ENCODE results near the gene SESTD1. TPM values are rescaled to one million over a fixed set of nuclear protein-coding genes. Genes with fewer than 3 reads are reported as not detected.
"Not testable (repeated sequence)": the region's sequence is repeated elsewhere in the genome, so short reads cannot be mapped to it uniquely, and the experiment has no call there.

The SESTD1 gene
- total RNA-seq, 1 experiment from 2014 or later = 12.5 TPM

- DNase-seq (ENCODE audit: low read depth) = no peak
Observed at GRCh38 chr2:179238027-179238426, 26.6 kb downstream of the SESTD1 start.

GRCh38 chr2:179237209-179237946 lies 27.3 kb downstream of the SESTD1 start:
- DNase-seq (ENCODE audit: low read depth) = no peak

- DNase-seq (ENCODE audit: low read depth) = no peak
Observed at GRCh38 chr2:179235463-179236108, 29.0 kb downstream of the SESTD1 start.

GRCh38 chr2:179234658-179235240 lies 29.9 kb downstream of the SESTD1 start:
- DNase-seq (ENCODE audit: low read depth) = no peak

DNA sequence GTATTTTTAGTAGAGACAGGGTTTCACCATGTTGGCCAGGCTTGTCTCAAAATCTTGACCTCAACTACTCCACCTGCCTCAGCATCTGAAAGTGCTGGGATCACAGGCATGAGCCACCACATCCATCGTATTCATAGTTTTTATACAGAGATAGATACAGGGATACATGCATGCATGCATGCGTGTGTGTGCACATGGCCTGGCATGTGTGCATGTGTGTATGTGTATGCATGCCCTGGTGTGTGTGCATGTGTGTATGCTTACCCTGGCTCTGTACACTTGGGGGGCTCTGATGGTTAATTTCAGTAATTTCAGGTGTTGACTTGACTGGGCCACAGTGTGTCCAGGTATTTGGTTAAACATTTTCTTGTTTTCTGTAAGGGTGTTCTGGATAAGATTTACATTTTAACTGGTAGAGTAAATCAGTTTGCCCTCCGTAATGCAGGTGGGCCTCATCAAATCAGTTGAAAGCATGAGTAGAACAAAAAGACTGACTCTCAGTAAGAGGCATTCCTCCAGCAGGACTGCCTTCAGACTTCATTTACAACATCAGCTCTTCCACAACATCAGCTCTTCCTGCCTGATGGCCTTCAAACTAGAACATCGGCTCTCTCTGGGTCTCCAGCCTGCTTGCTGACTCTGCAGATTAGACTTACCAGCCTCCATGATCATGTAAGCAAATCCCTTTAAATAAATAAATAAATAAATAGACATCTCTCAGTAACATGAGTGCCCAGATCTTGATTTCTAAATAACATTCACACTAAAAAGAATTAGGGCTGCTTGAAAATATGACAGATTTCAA lies 30.8 kb downstream of the SESTD1 start:
- no peak for DNase-seq (ENCODE audit: low read depth)

GRCh38 chr2:179233083-179233490 lies 31.5 kb downstream of the SESTD1 start:
- no peak for DNase-seq (ENCODE audit: low read depth)

- no peak for DNase-seq (ENCODE audit: low read depth)
Observed at GRCh38 chr2:179226961-179227259, 37.7 kb downstream of the SESTD1 start.

DNA sequence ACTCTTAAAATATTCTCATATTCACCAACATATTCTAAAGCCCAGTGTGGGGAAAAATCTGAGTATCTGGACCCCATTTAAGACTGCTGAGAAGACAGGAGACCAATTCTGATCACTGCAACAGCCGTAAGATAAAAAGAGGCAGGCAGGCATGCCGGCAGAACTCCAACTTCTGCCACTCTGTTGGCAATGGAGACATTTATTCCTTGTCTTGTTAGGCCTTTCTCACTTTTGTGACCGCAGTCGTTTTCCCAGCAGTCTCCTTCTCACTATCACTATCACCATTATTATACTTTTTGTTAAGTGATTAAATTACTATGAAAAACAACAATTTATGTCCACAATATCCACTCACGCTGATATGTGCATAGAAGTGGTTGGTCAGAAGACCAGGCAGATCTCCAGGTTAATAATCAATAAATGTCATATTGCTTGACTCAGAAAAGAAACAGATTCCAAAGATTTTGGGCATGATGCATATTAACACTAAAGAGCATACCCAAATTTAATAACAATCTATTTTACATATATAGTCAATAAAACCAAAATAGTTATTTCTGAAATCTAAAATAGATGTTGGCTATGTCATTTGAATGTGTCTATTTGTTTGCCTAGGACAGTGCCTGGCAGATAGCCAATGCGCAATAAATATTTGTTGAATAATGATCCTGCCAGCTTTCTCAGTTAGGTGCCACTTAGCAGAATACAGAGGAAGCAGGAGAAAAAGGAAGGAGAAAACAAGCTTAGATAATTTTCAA lies 38.2 kb downstream of the SESTD1 start:
- DNase-seq (ENCODE audit: low read depth) = no peak

DNA sequence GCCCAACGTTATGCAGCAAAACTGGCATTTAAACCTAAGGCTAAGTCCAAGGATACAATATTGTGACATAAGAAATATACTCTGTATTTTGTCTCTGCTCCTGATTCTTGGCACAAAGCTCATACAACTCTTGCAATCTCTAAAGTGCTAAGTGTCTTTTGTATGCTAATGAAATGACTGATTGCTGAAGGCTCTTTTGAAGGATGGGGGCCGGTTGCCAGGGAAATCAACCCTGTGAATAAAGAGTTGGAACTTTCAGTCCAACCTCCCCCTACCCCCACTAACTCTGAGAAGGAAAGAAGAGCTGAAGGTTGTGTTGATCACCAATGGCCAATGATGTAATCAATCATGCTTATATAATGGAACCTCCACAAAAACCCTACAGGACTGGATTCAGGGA lies 40.3 kb downstream of the SESTD1 start:
- no peak for DNase-seq (ENCODE audit: low read depth)

DNA sequence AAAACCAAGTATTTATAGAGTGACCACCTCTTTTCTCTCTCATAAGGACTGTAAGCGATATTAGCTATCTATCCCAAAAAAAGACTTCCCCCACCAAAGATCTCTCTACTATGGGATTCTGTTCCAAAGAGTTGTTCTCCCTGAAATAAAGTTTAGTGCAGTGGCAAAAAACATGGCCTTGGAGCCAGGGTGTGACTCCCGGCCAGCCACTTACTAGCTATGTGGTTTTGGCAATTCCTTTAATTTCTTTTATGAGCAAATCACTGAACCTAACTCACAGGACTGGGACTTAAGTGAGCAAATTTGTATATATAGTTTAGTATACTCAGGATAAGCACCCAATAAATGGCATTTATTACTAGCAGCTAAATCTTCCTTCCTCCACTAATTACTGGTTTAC lies 42.6 kb downstream of the SESTD1 start:
- DNase-seq (ENCODE audit: low read depth) = no peak

- DNase-seq (ENCODE audit: low read depth) = peak; percentile 77
Observed at GRCh38 chr2:179218848-179219594, 45.6 kb downstream of the SESTD1 start.

DNA sequence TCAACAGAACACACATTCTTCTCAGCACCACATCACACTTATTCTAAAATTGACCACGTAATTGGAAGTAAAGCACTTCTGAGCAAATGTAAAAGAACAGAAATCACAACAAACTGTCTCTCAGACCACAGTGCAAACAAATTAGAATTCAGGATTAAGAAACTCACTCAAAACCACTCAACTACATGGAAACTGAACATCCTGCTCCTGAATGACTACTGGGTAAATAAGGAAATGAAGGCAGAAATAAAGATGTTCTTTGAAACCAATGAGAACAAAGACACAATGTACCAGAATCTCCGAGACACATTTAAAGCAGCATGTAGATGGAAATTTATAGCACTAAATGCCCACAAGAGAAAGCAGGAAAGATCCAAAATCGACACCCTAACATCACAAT lies 50.0 kb downstream of the SESTD1 start:
- not testable (repeated sequence) for DNase-seq (ENCODE audit: low read depth)

DNA sequence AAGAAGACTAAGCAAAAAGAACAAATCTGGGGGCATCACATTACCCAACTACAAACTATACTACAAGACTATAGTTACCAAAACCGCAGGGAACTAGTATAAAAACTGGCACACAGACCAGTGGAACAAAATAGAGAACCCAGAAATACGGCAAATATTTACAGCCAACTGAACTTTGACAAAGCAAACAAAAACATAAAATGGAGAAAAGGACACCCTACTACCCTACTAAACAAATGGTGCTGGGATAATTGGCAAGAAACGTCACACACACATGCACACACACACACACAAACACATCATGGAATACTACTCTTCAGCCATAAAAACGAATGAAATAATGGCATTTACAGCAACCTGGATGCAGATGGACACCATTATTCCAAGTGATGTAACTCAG lies 53.3 kb downstream of the SESTD1 start:
- DNase-seq (ENCODE audit: low read depth) = no peak

- not testable (repeated sequence) for DNase-seq (ENCODE audit: low read depth)
Observed at GRCh38 chr2:179208277-179208676, 56.4 kb downstream of the SESTD1 start.

DNA sequence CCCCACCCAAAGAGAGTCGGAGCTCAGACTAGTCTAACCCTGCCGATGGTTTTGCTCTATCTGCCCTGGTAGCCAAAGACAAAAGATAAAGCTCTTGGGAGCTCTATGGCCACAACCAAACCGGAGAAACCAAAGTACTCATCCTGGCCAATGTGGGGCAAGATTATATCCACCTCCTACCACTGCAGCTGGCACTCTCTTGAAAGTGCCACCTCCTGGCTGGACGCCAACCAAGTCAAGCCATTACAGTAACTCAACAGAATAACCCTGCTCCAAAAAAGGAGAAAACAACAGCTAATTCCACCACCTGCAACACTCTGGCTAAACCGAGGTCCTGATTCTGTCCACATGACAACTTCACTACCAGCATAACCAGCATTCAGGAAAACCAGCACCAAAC lies 57.6 kb downstream of the SESTD1 start:
- DNase-seq (ENCODE audit: low read depth) = no peak

DNA sequence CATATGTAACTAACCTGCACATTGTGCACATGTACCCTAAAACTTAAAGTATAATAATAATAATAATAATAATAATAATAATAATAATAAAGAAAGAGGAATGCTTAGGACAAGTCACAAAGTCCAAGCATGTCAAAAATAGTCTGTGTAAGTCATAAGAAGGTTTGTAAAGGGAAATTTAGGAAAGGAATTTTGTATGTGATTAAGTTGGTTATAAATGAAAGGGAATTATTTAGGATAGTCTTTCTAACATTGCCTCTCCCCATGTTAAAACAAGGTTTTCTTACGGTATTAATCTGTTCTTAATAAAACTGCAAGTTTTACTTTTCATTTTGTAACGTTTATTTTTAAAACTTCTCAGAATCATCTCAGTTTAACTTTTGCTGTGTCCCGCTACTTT lies 62.8 kb downstream of the SESTD1 start:
- no peak for DNase-seq (ENCODE audit: low read depth)

GRCh38 chr2:179195926-179196590 lies 68.6 kb downstream of the SESTD1 start:
- not testable (repeated sequence) for DNase-seq (ENCODE audit: low read depth)

DNA sequence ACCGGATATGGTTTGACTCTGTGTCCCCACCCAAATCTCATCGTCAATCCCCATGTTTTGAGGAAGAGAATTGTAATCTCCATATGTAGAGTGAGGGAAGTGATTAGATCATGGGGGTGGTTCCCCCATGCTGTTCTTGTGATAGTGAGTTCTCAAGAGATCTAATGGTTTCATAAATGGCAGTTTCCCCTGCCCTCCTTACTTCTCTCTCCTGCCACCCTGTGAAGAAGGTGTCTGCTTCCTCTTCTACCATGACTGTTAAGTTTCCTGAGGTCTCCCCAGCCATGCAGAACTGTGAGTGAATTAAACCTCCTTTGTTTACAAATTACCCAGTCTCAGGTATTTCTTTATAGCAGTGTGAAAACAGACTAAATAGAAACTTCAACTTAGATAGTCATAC lies 69.5 kb downstream of the SESTD1 start:
- no peak for DNase-seq (ENCODE audit: low read depth)

DNA sequence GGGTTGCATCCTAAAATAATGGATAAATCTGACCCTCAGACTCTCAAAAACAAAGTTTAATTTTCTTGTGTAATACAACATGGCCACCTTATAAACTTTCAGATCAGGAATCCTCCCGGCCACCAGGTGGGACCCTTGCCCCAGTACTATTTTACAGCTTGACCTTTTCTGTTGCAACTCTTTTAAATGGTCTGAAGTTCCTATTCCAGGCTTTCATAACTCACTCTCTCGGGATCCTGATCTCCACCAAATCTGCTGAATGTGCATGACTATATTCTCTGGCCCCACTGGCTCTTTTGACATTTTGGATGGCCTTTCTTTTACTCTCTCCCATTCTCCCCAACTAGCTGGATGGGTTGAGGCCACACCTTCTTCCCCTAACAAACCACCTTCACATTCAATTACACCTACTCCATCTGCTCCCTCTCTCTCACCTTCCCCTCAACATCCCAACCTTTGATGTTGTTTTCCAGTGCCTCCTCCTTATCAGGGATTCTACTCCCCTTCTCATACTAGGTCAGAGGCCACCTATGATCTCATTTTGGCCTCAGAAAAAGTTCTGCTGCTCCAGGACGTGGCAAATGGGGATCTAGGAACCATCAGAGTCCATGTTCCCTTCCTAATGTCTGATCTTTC lies 70.8 kb downstream of the SESTD1 start:
- DNase-seq (ENCODE audit: low read depth) = no peak

DNA sequence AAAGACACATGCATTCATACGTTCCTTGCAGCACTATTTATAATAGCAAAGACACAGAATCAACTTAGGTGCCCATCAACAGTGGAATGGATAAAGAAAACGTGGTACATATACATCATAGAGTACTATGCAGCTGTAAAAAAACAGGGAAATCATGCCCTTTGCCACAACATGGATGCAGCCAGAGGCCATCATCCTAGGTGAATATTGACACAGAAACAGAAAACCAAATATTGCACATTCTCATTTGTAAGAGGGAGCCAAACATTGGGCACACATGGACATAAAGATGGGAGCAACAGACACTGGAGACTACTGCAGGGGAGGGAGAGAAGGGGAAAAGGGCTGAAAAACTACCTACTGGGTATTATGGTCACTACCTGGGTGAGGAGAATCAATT lies 73.5 kb downstream of the SESTD1 start:
- no peak for DNase-seq (ENCODE audit: low read depth)

Measured in HT1080 (cell line).